Fibroblast of lung (primary cell): Measurements from ENCODE around the gene CLIC3. TPM values are rescaled to one million over a fixed set of nuclear protein-coding genes. Genes with fewer than 3 reads are reported as not detected.

Experiments
- DNase-seq, 2 donors: peaks; one replicate each; pipeline versions ENCODE4 v3.0.0 to v3.0.0-alpha.2; 2010; ENCODE audit warnings: low read depth in 2 of 2
- H2AFZ ChIP-seq: 2 replicates; pipeline ENCODE4 v1.5.1; 2012; ENCODE audit warnings: low read length, control low read depth, inconsistent platforms
- H3K27ac ChIP-seq: 2 replicates; pipeline ENCODE4 v1.5.1; 2011; ENCODE audit warnings: low read length, control low read depth; ENCODE audit not compliant: insufficient read depth
- H3K27me3 ChIP-seq: 2 replicates; pipeline ENCODE4 v1.5.1; 2011; ENCODE audit warnings: mild to moderate bottlenecking, low read length; ENCODE audit not compliant: control insufficient read depth, insufficient read depth
- H3K36me3 ChIP-seq: 2 replicates; pipeline ENCODE4 v1.5.1; 2011; ENCODE audit warnings: low read length; ENCODE audit not compliant: control insufficient read depth, insufficient read depth
- H3K4me1 ChIP-seq: 2 replicates; pipeline ENCODE4 v1.5.1; 2011; ENCODE audit warnings: low read length; ENCODE audit not compliant: control insufficient read depth, insufficient read depth; ENCODE audit errors: extremely low read depth
- H3K4me2 ChIP-seq: 2 replicates; pipeline ENCODE4 v1.5.1; 2011; ENCODE audit warnings: low read length, control low read depth; ENCODE audit not compliant: insufficient read depth; ENCODE audit errors: extremely low read depth
- H3K4me3 ChIP-seq, 4 experiments: fragments of 200-600 bp in 1 of 4; sonication (generic) in 1 of 4; replicated peaks in 1 of 4; 2 replicates each; pipeline ENCODE4 v1.5.1; 2011 to 2016; ENCODE audit warnings: low read length in 4 of 4, low read depth in 3 of 4, mild to moderate bottlenecking in 3 of 4, control low read depth in 2 of 4, inconsistent platforms in 1 of 4, mixed read lengths in 1 of 4; ENCODE audit not compliant: insufficient read depth in 1 of 4; ENCODE audit errors: control extremely low read depth in 1 of 4
- H3K79me2 ChIP-seq: 2 replicates; pipeline ENCODE4 v1.5.1; 2012; ENCODE audit warnings: mild to moderate bottlenecking, low read length, inconsistent platforms; ENCODE audit not compliant: control insufficient read depth, insufficient read depth
- H3K9ac ChIP-seq: 2 replicates; pipeline ENCODE4 v1.5.1; 2011; ENCODE audit warnings: mild to moderate bottlenecking, low read length, control low read depth; ENCODE audit not compliant: insufficient read depth
- H3K9me3 ChIP-seq: 2 replicates; pipeline ENCODE4 v1.5.1; 2012; ENCODE audit warnings: low read depth, low read length; ENCODE audit not compliant: control insufficient read depth, insufficient read depth
- H4K20me1 ChIP-seq: 2 replicates; pipeline ENCODE4 v1.5.1; 2011; ENCODE audit warnings: low read length; ENCODE audit not compliant: control insufficient read depth, insufficient read depth; ENCODE audit errors: extremely low read depth
- CTCF ChIP-seq, 2 donors: IDR thresholded peaks in 1 of 2; conservative IDR thresholded peaks in 1 of 2; 1 replicate in 1 of 2; 2 replicates in 1 of 2; pipeline ENCODE4 v1.5.1; 2011 to 2012; ENCODE audit warnings: low read length in 2 of 2, control low read depth in 1 of 2, inconsistent platforms in 1 of 2, low read depth in 1 of 2, mild to moderate bottlenecking in 1 of 2
- EZH2 ChIP-seq: IDR thresholded peaks from 2 replicates; pipeline ENCODE4 v1.5.1; 2012; ENCODE audit warnings: low read length, control low read depth, mild to moderate bottlenecking; ENCODE audit errors: missing control alignments
- polyA plus RNA-seq, 2 donors: library from polyadenylated mRNA; depleted of rRNA in 1 of 2; stranded (reverse) in 1 of 2; unstranded in 1 of 2; fragments of >200 nt; gene quantifications; 2 replicates each; pipeline ENCODE4 v1.2.1, GENCODE V29; 2011 to 2012; ENCODE audit warnings: missing spikeins in 1 of 2
- total RNA-seq: library from RNA; depleted of rRNA; stranded (reverse); fragments of >200 nt; gene quantifications from 2 replicates; pipeline ENCODE4 v1.2.1, GENCODE V29; 2014

Gene CLIC3
- total and polyA plus RNA-seq, 2 donors (not counting 1 experiment from before 2014, with no cell fraction given) = 0.98 to 3.5 TPM

DNA sequence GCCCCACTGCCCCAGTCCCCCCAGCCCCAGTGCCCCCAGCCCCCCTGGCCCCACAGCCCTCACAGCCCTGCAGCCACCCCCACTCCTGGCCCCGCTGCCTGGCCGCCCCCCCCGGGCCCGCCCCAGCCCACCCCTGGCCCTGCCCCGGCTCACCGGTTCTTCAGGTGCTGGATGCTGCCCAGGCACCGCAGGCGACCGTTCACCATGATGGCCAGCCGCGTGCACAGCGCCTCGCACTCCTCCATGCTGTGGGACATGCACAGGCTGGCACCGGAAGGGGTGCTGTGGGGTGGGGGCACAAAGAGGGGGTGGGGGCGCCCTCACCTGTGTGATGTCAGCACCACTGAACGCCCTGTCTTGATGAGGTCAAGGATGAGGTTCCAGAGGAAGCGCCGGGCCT is 12.8 kb upstream of the CLIC3 start:
- Histone ChIP-seq H3K4me3 (no peak overlapping the region), H2AFZ (no peak overlapping the region), H3K27me3 (no peaks in the 10 kb centered on the region), H3K4me2 (no peak overlapping the region), H3K9me3 (no peaks in the 10 kb centered on the region), H3K79me2 (no peaks in the 10 kb centered on the region), H3K27ac (no peak overlapping the region), H3K36me3 (peaks cover 5% of the 10 kb centered on the region), H3K4me1 (peaks cover 8% of the 10 kb centered on the region), H4K20me1 (no peaks in the 10 kb centered on the region), H3K9ac (no peak overlapping the region)
- TF ChIP-seq CTCF (conservative IDR thresholded peaks at IDR 0.05 in 1 of 2, IDR thresholded peaks at IDR 0.05 in 1 of 2; ENCODE audit: low read depth in 1 of 2, low read length in 2 of 2) = no peak
- TF ChIP-seq EZH2 = no peak
- no peak for DNase-seq

DNA sequence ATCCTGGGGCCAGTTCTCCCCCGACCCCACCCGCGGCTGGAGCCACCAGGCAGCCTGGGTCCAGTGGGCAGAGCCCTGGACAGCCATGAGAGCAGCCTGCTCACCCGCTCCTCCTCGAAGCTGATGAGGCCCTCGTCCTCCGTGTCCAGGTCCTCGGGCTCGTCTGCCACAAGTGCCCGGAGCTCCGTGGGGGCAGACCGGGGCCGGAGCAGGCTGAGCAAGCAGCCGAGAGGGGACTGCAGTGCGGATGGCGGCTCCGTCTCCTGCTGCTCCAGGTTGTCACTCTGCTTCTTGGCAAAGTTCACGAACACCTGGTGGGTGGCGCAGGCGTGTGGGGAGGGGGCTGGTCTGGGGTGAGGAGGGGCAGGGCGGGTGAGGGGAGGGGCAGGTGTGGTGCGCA is 11.9 kb upstream of the CLIC3 start:
- TF ChIP-seq CTCF (conservative IDR thresholded peaks at IDR 0.05 in 1 of 2, IDR thresholded peaks at IDR 0.05 in 1 of 2; ENCODE audit: low read depth in 1 of 2, low read length in 2 of 2) (no peak), EZH2 (no peak)
- Histone ChIP-seq H3K9me3 (no peaks in the 10 kb centered on the region), H3K4me1 (peaks cover 8% of the 10 kb centered on the region), H2AFZ (no peak overlapping the region), H3K27me3 (no peaks in the 10 kb centered on the region), H3K9ac (no peak overlapping the region), H3K36me3 (peaks cover 5% of the 10 kb centered on the region), H3K4me3 (no peak overlapping the region), H4K20me1 (no peaks in the 10 kb centered on the region), H3K4me2 (no peak overlapping the region), H3K79me2 (no peaks in the 10 kb centered on the region), H3K27ac (no peak overlapping the region)
- DNase-seq = no peak

- Histone ChIP-seq H3K9me3 (no peaks in the 10 kb centered on the region), H3K36me3 (peaks cover 5% of the 10 kb centered on the region), H3K27me3 (no peaks in the 10 kb centered on the region), H3K79me2 (no peaks in the 10 kb centered on the region), H3K9ac (no peak overlapping the region), H3K4me1 (peaks cover 8% of the 10 kb centered on the region), H3K4me2 (no peak overlapping the region), H2AFZ (no peak overlapping the region), H3K4me3 (no peak overlapping the region), H3K27ac (no peak overlapping the region), H4K20me1 (no peaks in the 10 kb centered on the region)
- no peak for DNase-seq
- TF ChIP-seq CTCF (conservative IDR thresholded peaks at IDR 0.05 in 1 of 2, IDR thresholded peaks at IDR 0.05 in 1 of 2; ENCODE audit: low read depth in 1 of 2, low read length in 2 of 2) (no peak), EZH2 (no peak)
These were observed 11.5 kb upstream of the CLIC3 start for GRCh38 chr9:137007816-137008270.
